GM18498 (cell line): Measurements from ENCODE around the gene ERAS.

Experiments
- ATAC-seq: cut with Tn5 transposase; IDR thresholded peaks from one replicate; pipeline ENCODE4 v1.9.1; 2021; ENCODE audit warnings: mild to moderate bottlenecking, moderate library complexity; ENCODE audit not compliant: unreplicated experiment

The ERAS gene

GRCh38 chrX:48826135-48826875 is at the start of gene ERAS:
ERAS (plus strand) TSS chrX:48826513; CDS start chrX:48829124, 2,611 bp downstream.
- no peak for ATAC-seq

- no peak for ATAC-seq
Observed at GRCh38 chrX:48776818-48777439, 49.4 kb upstream of the ERAS start.

GRCh38 chrX:48779399-48779798 is 46.9 kb upstream of the ERAS start:
- no peak for ATAC-seq

- no peak for ATAC-seq
Observed at GRCh38 chrX:48781705-48782104, 44.6 kb upstream of the ERAS start.

- ATAC-seq, result no peak
Observed at GRCh38 chrX:48782216-48782615, 44.1 kb upstream of the ERAS start.

GRCh38 chrX:48782795-48783194 is 43.5 kb upstream of the ERAS start:
- ATAC-seq, result no peak

- no peak for ATAC-seq
Observed at GRCh38 chrX:48784726-48785125, 41.6 kb upstream of the ERAS start.

GRCh38 chrX:48785186-48785539 is 41.1 kb upstream of the ERAS start:
- no peak for ATAC-seq

GRCh38 chrX:48785540-48786214 is 40.6 kb upstream of the ERAS start:
- ATAC-seq, result no peak

- ATAC-seq, result no peak
Observed at GRCh38 chrX:48786341-48786800, 39.9 kb upstream of the ERAS start, which contains the start of gene GATA1. GATA1 (plus strand) TSS chrX:48786590; CDS start chrX:48791110, 4,520 bp downstream.

GRCh38 chrX:48786825-48787504 is 39.3 kb upstream of the ERAS start:
- no peak for ATAC-seq

GRCh38 chrX:48787505-48788443 is 38.5 kb upstream of the ERAS start:
- ATAC-seq, result no peak

- no peak for ATAC-seq
Observed at GRCh38 chrX:48789366-48790220, 36.7 kb upstream of the ERAS start.

GRCh38 chrX:48790477-48790876 is 35.8 kb upstream of the ERAS start:
- no peak for ATAC-seq

GRCh38 chrX:48791063-48791820 is 35.1 kb upstream of the ERAS start:
- no peak for ATAC-seq

- ATAC-seq, result no peak
Observed at GRCh38 chrX:48792219-48792618, 34.1 kb upstream of the ERAS start.

- no peak for ATAC-seq
Observed at GRCh38 chrX:48793935-48794334, 32.4 kb upstream of the ERAS start.

- no peak for ATAC-seq
Observed at GRCh38 chrX:48794340-48794910, 31.9 kb upstream of the ERAS start.
